GM23338 (cell line): Measurements from ENCODE around the gene SERINC5. TPM values are rescaled to one million over a fixed set of nuclear protein-coding genes. Genes with fewer than 3 reads are reported as not detected.

Source experiments
- ATAC-seq: fragments of 200-7000 bp; cut with Tn5 transposase; 3 replicates; pipeline ENCODE4 v1.9.1; 2020
- DNase-seq: peaks from one replicate; pipeline ENCODE4 v3.0.0-alpha.2; 2015; ENCODE audit warnings: low spot score
- H2AFZ ChIP-seq: fragments of 200-600 bp; sonication (generic); 2 replicates; pipeline ENCODE4 v1.8.0; 2016; ENCODE audit warnings: antibody characterized with exemption, mild to moderate bottlenecking, moderate library complexity
- H3F3A ChIP-seq: fragments of 200-600 bp; sonication (generic); replicated peaks from 2 replicates; pipeline ENCODE4 v1.8.0; 2017; ENCODE audit warnings: antibody characterized with exemption, mixed run types, low read depth
- H3K27ac ChIP-seq: fragments of 200-600 bp; sonication (generic); 2 replicates; pipeline ENCODE4 v1.6.1; 2016; ENCODE audit warnings: low read depth
- H3K27me3 ChIP-seq: fragments of 200-600 bp; sonication (generic); 2 replicates; pipeline ENCODE4 v1.8.0; 2016; ENCODE audit warnings: mild to moderate bottlenecking, mixed run types, moderate library complexity; ENCODE audit not compliant: insufficient read depth
- H3K36me3 ChIP-seq: fragments of 200-600 bp; sonication (generic); 2 replicates; pipeline ENCODE4 v1.8.0; 2016; ENCODE audit warnings: mild to moderate bottlenecking; ENCODE audit not compliant: insufficient read depth
- H3K4me1 ChIP-seq: fragments of 200-600 bp; sonication (generic); 2 replicates; pipeline ENCODE4 v1.8.0; 2016; ENCODE audit warnings: mild to moderate bottlenecking, moderate library complexity; ENCODE audit not compliant: insufficient read depth
- H3K4me2 ChIP-seq: fragments of 200-600 bp; sonication (generic); 2 replicates; pipeline ENCODE4 v1.7.1; 2017; ENCODE audit warnings: mixed run types
- H3K4me3 ChIP-seq: fragments of 200-600 bp; sonication (generic); 2 replicates; pipeline ENCODE4 v1.6.1; 2016; ENCODE audit warnings: mixed run types
- H3K79me2 ChIP-seq: fragments of 200-600 bp; sonication (generic); replicated peaks from 2 replicates; pipeline ENCODE4 v1.8.0; 2017; ENCODE audit warnings: mild to moderate bottlenecking; ENCODE audit not compliant: insufficient read depth
- H3K9me2 ChIP-seq: fragments of 200-600 bp; sonication (generic); 2 replicates; pipeline ENCODE4 v1.8.0; 2017; ENCODE audit not compliant: insufficient read depth
- H4K20me1 ChIP-seq: fragments of 200-600 bp; sonication (generic); replicated peaks from 2 replicates; pipeline ENCODE4 v1.8.0; 2017; ENCODE audit warnings: mild to moderate bottlenecking; ENCODE audit not compliant: insufficient read depth
- H3K27ac Mint-ChIP-seq: 2 replicates; pipeline ENCODE4 v1.8.0; 2020; ENCODE audit warnings: inconsistent platforms, mild to moderate bottlenecking, moderate library complexity, mixed read lengths
- H3K27me3 Mint-ChIP-seq: 3 replicates; pipeline ENCODE4 v1.8.0; 2022; ENCODE audit warnings: low read depth, mild to moderate bottlenecking, moderate library complexity, mixed read lengths, inconsistent platforms; ENCODE audit not compliant: insufficient read depth, poor library complexity
- H3K36me3 Mint-ChIP-seq: 3 replicates; pipeline ENCODE4 v1.8.0; 2021; ENCODE audit warnings: low read depth, mild to moderate bottlenecking, inconsistent platforms, moderate library complexity, mixed read lengths
- H3K4me1 Mint-ChIP-seq: 3 replicates; pipeline ENCODE4 v1.8.0; 2020; ENCODE audit warnings: mild to moderate bottlenecking, inconsistent platforms, mixed read lengths
- H3K4me3 Mint-ChIP-seq: 3 replicates; pipeline ENCODE4 v1.8.0; 2021; ENCODE audit warnings: moderate library complexity, mild to moderate bottlenecking, inconsistent platforms, mixed read lengths
- H3K9me3 Mint-ChIP-seq: 3 replicates; pipeline ENCODE4 v1.8.0; 2020; ENCODE audit warnings: moderate library complexity, mild to moderate bottlenecking, inconsistent platforms, mixed read lengths
- CREB1 ChIP-seq: fragments of 250-450 bp; sonication (Bioruptor Pico); IDR thresholded peaks from 2 replicates; pipeline ENCODE4 v1.5.0; 2020; ENCODE audit warnings: low read depth, mild to moderate bottlenecking, moderate library complexity
- ETS1 ChIP-seq: IDR thresholded peaks from 2 replicates; pipeline ENCODE4 v1.6.1; 2016; ENCODE audit warnings: antibody characterized with exemption
- EZH2 ChIP-seq: fragments of 200-600 bp; sonication (generic); IDR thresholded peaks from one replicate; pipeline ENCODE4 v1.8.0; 2017; ENCODE audit warnings: antibody characterized with exemption, mild to moderate bottlenecking, low read depth; ENCODE audit not compliant: unreplicated experiment
- EZH2phosphoT487 ChIP-seq: fragments of 200-600 bp; sonication (generic); IDR thresholded peaks from one replicate; pipeline ENCODE4 v1.8.1; 2018; ENCODE audit warnings: antibody characterized with exemption; ENCODE audit not compliant: unreplicated experiment
- JUNB ChIP-seq: IDR thresholded peaks from one replicate; pipeline ENCODE4 v1.6.1; 2016; ENCODE audit warnings: antibody characterized with exemption; ENCODE audit not compliant: unreplicated experiment
- NANOG ChIP-seq: IDR thresholded peaks from 2 replicates; pipeline ENCODE4 v1.6.1; 2016; ENCODE audit warnings: antibody characterized with exemption, borderline replicate concordance
- POLR2AphosphoS5 ChIP-seq: IDR thresholded peaks from 2 replicates; pipeline ENCODE4 v1.6.1; 2016; ENCODE audit warnings: antibody characterized with exemption, low read depth
- REST ChIP-seq: IDR thresholded peaks from one replicate; pipeline ENCODE4 v1.6.1; 2018; ENCODE audit warnings: antibody characterized with exemption; ENCODE audit not compliant: unreplicated experiment
- STAT1 ChIP-seq: IDR thresholded peaks from one replicate; pipeline ENCODE4 v1.6.1; 2016; ENCODE audit warnings: antibody characterized with exemption; ENCODE audit not compliant: unreplicated experiment
- ZNF114 ChIP-seq: fragments of 250-450 bp; sonication (Bioruptor Pico); IDR thresholded peaks from 2 replicates; pipeline ENCODE4 v1.5.0; 2020; ENCODE audit warnings: mild to moderate bottlenecking, moderate library complexity
- ZNF331 ChIP-seq: fragments of 250-450 bp; sonication (Bioruptor Pico); IDR thresholded peaks from 2 replicates; pipeline ENCODE4 v1.5.0; 2020; ENCODE audit warnings: low read depth, mild to moderate bottlenecking, moderate library complexity
- polyA plus RNA-seq: library from polyadenylated mRNA; unstranded; fragments of >200 nt; fragmentation: Nextera tagmentation; extraction: Ambion mirVana; gene quantifications from 2 replicates; pipeline ENCODE4 v1.2.1, GENCODE V29; 2016
- total RNA-seq: library from RNA; depleted of rRNA; stranded (reverse); fragments of >200 nt; shearing (Covaris generic); gene quantifications from 2 replicates; pipeline ENCODE4 v1.2.3, GENCODE V29; 2014
- TF ChIP-seq, protein P1 (sequence below), 2 experiments: fragments of 200-600 bp in 1 of 2; sonication (generic) in 1 of 2; conservative IDR thresholded peaks; 2 replicates each; pipeline versions ENCODE4 v1.5.1 to v1.6.1; 2016 to 2017; ENCODE audit warnings: antibody characterized with exemption in 2 of 2, low read depth in 2 of 2, mild to moderate bottlenecking in 2 of 2, moderate library complexity in 1 of 2
- TF ChIP-seq, protein P2 (sequence below): fragments of 250-450 bp; sonication (Bioruptor Pico); IDR thresholded peaks from 2 replicates; pipeline ENCODE4 v1.5.0; 2020; ENCODE audit warnings: mild to moderate bottlenecking, moderate library complexity

Gene SERINC5
- total and polyA plus RNA-seq, 2 experiments from 2014 or later: 34.0 to 107 TPM

- Histone ChIP-seq H3K27me3 (no peaks in the 10 kb centered on the region), H3K9me2 (no peaks in the 10 kb centered on the region), H3K36me3 (no peaks in the 10 kb centered on the region), H3K4me3 (no peak overlapping the region), H3K4me1 (peaks cover 21% of the 10 kb centered on the region; the same call in 1 of the 2 replicates), H2AFZ (no peak overlapping the region), H3K79me2 (peaks cover 99% of the 10 kb centered on the region), H3K4me2 (no peak overlapping the region), H4K20me1 (peaks cover 13% of the 10 kb centered on the region), H3K27ac (no peak overlapping the region), H3F3A (peaks cover 16% of the 10 kb centered on the region; the same call in 1 of the 2 replicates)
- Mint-ChIP-seq H3K9me3 (peaks cover 23% of the 10 kb centered on the region; the same call in 2 of the 3 replicates), H3K36me3 (peaks cover 34% of the 10 kb centered on the region), H3K4me3 (no peak overlapping the region), H3K4me1 (peaks cover 24% of the 10 kb centered on the region), H3K27ac (no peak overlapping the region), H3K27me3 (no peaks in the 10 kb centered on the region)
- ATAC-seq (no peak), DNase-seq (no peak)
- TF ChIP-seq EZH2phosphoT487: no peak
- TF ChIP-seq POLR2AphosphoS5: no peak
- no peak for TF ChIP-seq STAT1
- no peak for TF ChIP-seq CREB1 (CRISPR knock-in tag)
- no peak for TF ChIP-seq ZNF331 (CRISPR knock-in tag)
- TF ChIP-seq NANOG: no peak
- TF ChIP-seq, protein P1, sequence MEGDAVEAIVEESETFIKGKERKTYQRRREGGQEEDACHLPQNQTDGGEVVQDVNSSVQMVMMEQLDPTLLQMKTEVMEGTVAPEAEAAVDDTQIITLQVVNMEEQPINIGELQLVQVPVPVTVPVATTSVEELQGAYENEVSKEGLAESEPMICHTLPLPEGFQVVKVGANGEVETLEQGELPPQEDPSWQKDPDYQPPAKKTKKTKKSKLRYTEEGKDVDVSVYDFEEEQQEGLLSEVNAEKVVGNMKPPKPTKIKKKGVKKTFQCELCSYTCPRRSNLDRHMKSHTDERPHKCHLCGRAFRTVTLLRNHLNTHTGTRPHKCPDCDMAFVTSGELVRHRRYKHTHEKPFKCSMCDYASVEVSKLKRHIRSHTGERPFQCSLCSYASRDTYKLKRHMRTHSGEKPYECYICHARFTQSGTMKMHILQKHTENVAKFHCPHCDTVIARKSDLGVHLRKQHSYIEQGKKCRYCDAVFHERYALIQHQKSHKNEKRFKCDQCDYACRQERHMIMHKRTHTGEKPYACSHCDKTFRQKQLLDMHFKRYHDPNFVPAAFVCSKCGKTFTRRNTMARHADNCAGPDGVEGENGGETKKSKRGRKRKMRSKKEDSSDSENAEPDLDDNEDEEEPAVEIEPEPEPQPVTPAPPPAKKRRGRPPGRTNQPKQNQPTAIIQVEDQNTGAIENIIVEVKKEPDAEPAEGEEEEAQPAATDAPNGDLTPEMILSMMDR (conservative IDR thresholded peaks at IDR 0.05; ENCODE audit: low read depth in 2 of 2): no peak
- no peak for TF ChIP-seq ETS1
- TF ChIP-seq REST: no peak
- no peak for TF ChIP-seq ZNF114 (CRISPR knock-in tag)
- TF ChIP-seq, protein P2, sequence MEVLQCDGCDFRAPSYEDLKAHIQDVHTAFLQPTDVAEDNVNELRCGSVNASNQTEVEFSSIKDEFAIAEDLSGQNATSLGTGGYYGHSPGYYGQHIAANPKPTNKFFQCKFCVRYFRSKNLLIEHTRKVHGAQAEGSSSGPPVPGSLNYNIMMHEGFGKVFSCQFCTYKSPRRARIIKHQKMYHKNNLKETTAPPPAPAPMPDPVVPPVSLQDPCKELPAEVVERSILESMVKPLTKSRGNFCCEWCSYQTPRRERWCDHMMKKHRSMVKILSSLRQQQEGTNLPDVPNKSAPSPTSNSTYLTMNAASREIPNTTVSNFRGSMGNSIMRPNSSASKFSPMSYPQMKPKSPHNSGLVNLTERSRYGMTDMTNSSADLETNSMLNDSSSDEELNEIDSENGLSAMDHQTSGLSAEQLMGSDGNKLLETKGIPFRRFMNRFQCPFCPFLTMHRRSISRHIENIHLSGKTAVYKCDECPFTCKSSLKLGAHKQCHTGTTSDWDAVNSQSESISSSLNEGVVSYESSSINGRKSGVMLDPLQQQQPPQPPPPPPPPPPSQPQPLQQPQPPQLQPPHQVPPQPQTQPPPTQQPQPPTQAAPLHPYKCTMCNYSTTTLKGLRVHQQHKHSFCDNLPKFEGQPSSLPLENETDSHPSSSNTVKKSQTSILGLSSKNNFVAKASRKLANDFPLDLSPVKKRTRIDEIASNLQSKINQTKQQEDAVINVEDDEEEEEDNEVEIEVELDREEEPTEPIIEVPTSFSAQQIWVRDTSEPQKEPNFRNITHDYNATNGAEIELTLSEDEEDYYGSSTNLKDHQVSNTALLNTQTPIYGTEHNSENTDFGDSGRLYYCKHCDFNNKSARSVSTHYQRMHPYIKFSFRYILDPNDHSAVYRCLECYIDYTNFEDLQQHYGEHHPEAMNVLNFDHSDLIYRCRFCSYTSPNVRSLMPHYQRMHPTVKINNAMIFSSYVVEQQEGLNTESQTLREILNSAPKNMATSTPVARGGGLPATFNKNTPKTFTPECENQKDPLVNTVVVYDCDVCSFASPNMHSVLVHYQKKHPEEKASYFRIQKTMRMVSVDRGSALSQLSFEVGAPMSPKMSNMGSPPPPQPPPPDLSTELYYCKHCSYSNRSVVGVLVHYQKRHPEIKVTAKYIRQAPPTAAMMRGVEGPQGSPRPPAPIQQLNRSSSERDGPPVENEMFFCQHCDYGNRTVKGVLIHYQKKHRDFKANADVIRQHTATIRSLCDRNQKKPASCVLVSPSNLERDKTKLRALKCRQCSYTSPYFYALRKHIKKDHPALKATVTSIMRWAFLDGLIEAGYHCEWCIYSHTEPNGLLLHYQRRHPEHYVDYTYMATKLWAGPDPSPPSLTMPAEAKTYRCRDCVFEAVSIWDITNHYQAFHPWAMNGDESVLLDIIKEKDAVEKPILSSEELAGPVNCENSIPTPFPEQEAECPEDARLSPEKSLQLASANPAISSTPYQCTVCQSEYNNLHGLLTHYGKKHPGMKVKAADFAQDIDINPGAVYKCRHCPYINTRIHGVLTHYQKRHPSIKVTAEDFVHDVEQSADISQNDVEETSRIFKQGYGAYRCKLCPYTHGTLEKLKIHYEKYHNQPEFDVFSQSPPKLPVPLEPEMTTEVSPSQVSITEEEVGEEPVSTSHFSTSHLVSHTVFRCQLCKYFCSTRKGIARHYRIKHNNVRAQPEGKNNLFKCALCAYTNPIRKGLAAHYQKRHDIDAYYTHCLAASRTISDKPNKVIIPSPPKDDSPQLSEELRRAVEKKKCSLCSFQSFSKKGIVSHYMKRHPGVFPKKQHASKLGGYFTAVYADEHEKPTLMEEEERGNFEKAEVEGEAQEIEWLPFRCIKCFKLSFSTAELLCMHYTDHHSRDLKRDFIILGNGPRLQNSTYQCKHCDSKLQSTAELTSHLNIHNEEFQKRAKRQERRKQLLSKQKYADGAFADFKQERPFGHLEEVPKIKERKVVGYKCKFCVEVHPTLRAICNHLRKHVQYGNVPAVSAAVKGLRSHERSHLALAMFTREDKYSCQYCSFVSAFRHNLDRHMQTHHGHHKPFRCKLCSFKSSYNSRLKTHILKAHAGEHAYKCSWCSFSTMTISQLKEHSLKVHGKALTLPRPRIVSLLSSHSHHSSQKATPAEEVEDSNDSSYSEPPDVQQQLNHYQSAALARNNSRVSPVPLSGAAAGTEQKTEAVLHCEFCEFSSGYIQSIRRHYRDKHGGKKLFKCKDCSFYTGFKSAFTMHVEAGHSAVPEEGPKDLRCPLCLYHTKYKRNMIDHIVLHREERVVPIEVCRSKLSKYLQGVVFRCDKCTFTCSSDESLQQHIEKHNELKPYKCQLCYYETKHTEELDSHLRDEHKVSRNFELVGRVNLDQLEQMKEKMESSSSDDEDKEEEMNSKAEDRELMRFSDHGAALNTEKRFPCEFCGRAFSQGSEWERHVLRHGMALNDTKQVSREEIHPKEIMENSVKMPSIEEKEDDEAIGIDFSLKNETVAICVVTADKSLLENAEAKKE: no peak
- no peak for TF ChIP-seq EZH2
- no peak for TF ChIP-seq JUNB
These were observed 48.0 kb downstream of the SERINC5 start for GRCh38 chr5:80207832-80208231.
